ENCODE data around the gene MYCBP2. TPM values are rescaled to one million over a fixed set of nuclear protein-coding genes. Genes with fewer than 3 reads are reported as not detected.

MYCBP2 gene
- total RNA-seq, 1 experiment from 2014 or later = 53.3 TPM

GRCh38 chr13:77328819-77329132, 1.9 kb upstream of the MYCBP2 start:
- Histone ChIP-seq H3K27ac (ENCODE audit: low read length) (peak overlapping the region; percentile 92), H3K79me2 (ENCODE audit: low read length) (peaks cover 31% of the 10 kb centered on the region), H2AFZ (ENCODE audit: low read length) (peak overlapping the region; percentile 96), H3K27me3 (ENCODE audit: low read length) (no peaks in the 10 kb centered on the region), H3K36me3 (ENCODE audit: low read depth, low read length) (no peaks in the 10 kb centered on the region), H3K9me2 (replicated peaks; ENCODE audit: low read length) (no peaks in the 10 kb centered on the region), H3K4me1 (ENCODE audit: insufficient read depth, low read length) (peaks cover 19% of the 10 kb centered on the region), H4K20me1 (ENCODE audit: low read length) (peaks cover 17% of the 10 kb centered on the region), H3K4me3 (ENCODE audit: low read length) (peak overlapping the region; percentile 97), H3K9me3 (ENCODE audit: low read length) (no peaks in the 10 kb centered on the region), H3K4me2 (ENCODE audit: low read length) (peak overlapping the region; percentile 98), H3F3A (ENCODE audit: low read length, unreplicated experiment) (no peaks in the 10 kb centered on the region), H3K9ac (ENCODE audit: low read length) (peak overlapping the region; percentile 87)
- ATAC-seq (no peak; the same call in 1 of the 2 replicates), DNase-seq (peak; percentile 2)
- intact Hi-C loops (cut with micrococcal nuclease) = loop anchor here (1.0 to 5.0 kb wide), 5 partner anchors 46 to 239 kb away; no protein-coding TSS in a partner anchor
- TF ChIP-seq EZH2phosphoT487 (IDR thresholded peaks at IDR 0.05; ENCODE audit: borderline replicate concordance, low read length) (no peak), EZH2 (IDR thresholded peaks at IDR 0.05; ENCODE audit: low read length, unreplicated experiment) (no peak), CTCF (conservative IDR thresholded peaks at IDR 0.05; ENCODE audit: low read depth, low read length) (no peak)
- POLR2A ChIA-PET (ENCODE audit: unreplicated experiment) = no interaction called here
- BruUV-seq (replicated peaks) = no TSS peak
- CTCF ChIA-PET = interaction anchor here (0.5 kb wide), 1 partner anchor 12 kb away, joined by 3 read pairs; no protein-coding TSS in a partner anchor

GRCh38 chr13:77325371-77325980, 1.4 kb downstream of the MYCBP2 start:
- BruUV-seq (replicated peaks) = TSS peak; percentile 58
- Histone ChIP-seq H3K9ac (ENCODE audit: low read length) (peak overlapping the region; percentile 86), H2AFZ (ENCODE audit: low read length) (peak overlapping the region; percentile 71), H3K9me2 (replicated peaks; ENCODE audit: low read length) (no peaks in the 10 kb centered on the region), H3K27ac (ENCODE audit: low read length) (no peak overlapping the region), H3K36me3 (ENCODE audit: low read depth, low read length) (no peaks in the 10 kb centered on the region), H3K27me3 (ENCODE audit: low read length) (no peaks in the 10 kb centered on the region), H3K4me3 (ENCODE audit: low read length) (peak overlapping the region; percentile 77), H3F3A (ENCODE audit: low read length, unreplicated experiment) (no peaks in the 10 kb centered on the region), H3K79me2 (ENCODE audit: low read length) (peaks cover 64% of the 10 kb centered on the region), H3K4me2 (ENCODE audit: low read length) (peak overlapping the region; percentile 94), H3K4me1 (ENCODE audit: insufficient read depth, low read length) (peaks cover 19% of the 10 kb centered on the region), H3K9me3 (ENCODE audit: low read length) (no peaks in the 10 kb centered on the region), H4K20me1 (ENCODE audit: low read length) (peaks cover 33% of the 10 kb centered on the region)
- DNase-seq = peak; percentile 13
- intact Hi-C loops (cut with micrococcal nuclease) = loop anchor here (5.0 kb wide), 3 partner anchors 43 to 242 kb away; no protein-coding TSS in a partner anchor
- TF ChIP-seq EZH2phosphoT487 (IDR thresholded peaks at IDR 0.05; ENCODE audit: borderline replicate concordance, low read length) (no peak), CTCF (conservative IDR thresholded peaks at IDR 0.05; ENCODE audit: low read depth, low read length) (no peak), EZH2 (IDR thresholded peaks at IDR 0.05; ENCODE audit: low read length, unreplicated experiment) (no peak)
- ATAC-seq = no peak
- POLR2A ChIA-PET (ENCODE audit: unreplicated experiment) = interaction anchor here (0.5 kb wide), 1 partner anchor 298 kb away, joined by 11 read pairs; no protein-coding TSS in a partner anchor
- CTCF ChIA-PET = interaction anchor here (1.1 to 1.2 kb wide), 2 partner anchors 152 to 153 kb away, joined by 3 to 5 read pairs; no protein-coding TSS in a partner anchor

GRCh38 chr13:77323858-77324257, 3.0 kb downstream of the MYCBP2 start:
- Histone ChIP-seq H3K36me3 (ENCODE audit: low read depth, low read length) (no peaks in the 10 kb centered on the region), H3F3A (ENCODE audit: low read length, unreplicated experiment) (no peaks in the 10 kb centered on the region), H3K9me3 (ENCODE audit: low read length) (no peaks in the 10 kb centered on the region), H3K4me1 (ENCODE audit: insufficient read depth, low read length) (peaks cover 18% of the 10 kb centered on the region), H2AFZ (ENCODE audit: low read length) (no peak overlapping the region), H3K27ac (ENCODE audit: low read length) (no peak overlapping the region), H3K9ac (ENCODE audit: low read length) (no peak overlapping the region), H3K4me3 (ENCODE audit: low read length) (peak overlapping the region; percentile 77; the same call in 1 of the 2 replicates), H3K4me2 (ENCODE audit: low read length) (peak overlapping the region; percentile 94), H4K20me1 (ENCODE audit: low read length) (peaks cover 34% of the 10 kb centered on the region), H3K9me2 (replicated peaks; ENCODE audit: low read length) (no peaks in the 10 kb centered on the region), H3K27me3 (ENCODE audit: low read length) (no peaks in the 10 kb centered on the region), H3K79me2 (ENCODE audit: low read length) (peaks cover 80% of the 10 kb centered on the region)
- DNase-seq (no peak), ATAC-seq (no peak)
- intact Hi-C loops (cut with micrococcal nuclease) = no loop called here
- BruUV-seq (replicated peaks) = no TSS peak
- ChIA-PET POLR2A (ENCODE audit: unreplicated experiment) (no interaction called here), CTCF (no interaction called here)
- TF ChIP-seq EZH2 (IDR thresholded peaks at IDR 0.05; ENCODE audit: low read length, unreplicated experiment) (no peak), CTCF (conservative IDR thresholded peaks at IDR 0.05; ENCODE audit: low read depth, low read length) (no peak), EZH2phosphoT487 (IDR thresholded peaks at IDR 0.05; ENCODE audit: borderline replicate concordance, low read length) (no peak)
